AG09309 (cell line): ENCODE results near the gene NMUR1.

Experiments used
- DNase-seq: peaks from one replicate; pipeline ENCODE4 v3.0.0-alpha.2; 2010; ENCODE audit warnings: low read depth
- H3K4me3 ChIP-seq: 2 replicates; pipeline ENCODE4 v1.5.1; 2011; ENCODE audit warnings: mild to moderate bottlenecking, low read depth, low read length, moderate library complexity; ENCODE audit not compliant: control insufficient read depth
- CTCF ChIP-seq: IDR thresholded peaks from 2 replicates; pipeline ENCODE4 v1.5.1; 2011; ENCODE audit warnings: mild to moderate bottlenecking, low read depth, low read length, inconsistent platforms; ENCODE audit not compliant: insufficient read depth, control insufficient read depth; ENCODE audit errors: missing control alignments

NMUR1 gene

GRCh38 chr2:231531883-231532755, 1.9 kb upstream of the NMUR1 start:
- TF ChIP-seq CTCF = no peak
- DNase-seq = no peak
- no peak overlapping the region for H3K4me3 ChIP-seq

- DNase-seq = no peak
- no peak for TF ChIP-seq CTCF
- no peak overlapping the region for H3K4me3 ChIP-seq
Measured at GRCh38 chr2:231531466-231531865, 1.2 kb upstream of the NMUR1 start.

- H3K4me3 ChIP-seq = no peak overlapping the region
- no peak for DNase-seq
- TF ChIP-seq CTCF = no peak
Measured at GRCh38 chr2:231528636-231529030, 1.6 kb downstream of the NMUR1 start.

- no peak for DNase-seq
- no peak overlapping the region for H3K4me3 ChIP-seq
- no peak for TF ChIP-seq CTCF
Measured at GRCh38 chr2:231527955-231528635, 2.1 kb downstream of the NMUR1 start.

- no peak for DNase-seq
- no peak for TF ChIP-seq CTCF
- no peak overlapping the region for H3K4me3 ChIP-seq
Measured at GRCh38 chr2:231527091-231527395, 3.2 kb downstream of the NMUR1 start.

- H3K4me3 ChIP-seq = no peak overlapping the region
- TF ChIP-seq CTCF = no peak
- no peak for DNase-seq
Measured at GRCh38 chr2:231526341-231527090, 3.7 kb downstream of the NMUR1 start.
